ENCODE measurements around the gene C1orf21.

The C1orf21 gene

GRCh38 chr1:184507165-184507564 lies 120.3 kb downstream of the C1orf21 start:
- H3K4me3 ChIP-seq (ENCODE audit: low read depth, low read length), result no peak overlapping the region
- no peak for TF ChIP-seq CTCF (IDR thresholded peaks at IDR 0.05; ENCODE audit: low read depth, low read length)
- DNase-seq (ENCODE audit: low read depth, low spot score), result no peak
- in situ Hi-C loops (cut with HindIII; ENCODE audit: low sequenced_read_pairs), result no loop called here

GRCh38 chr1:184507604-184508280 lies 120.9 kb downstream of the C1orf21 start:
- no peak for DNase-seq (ENCODE audit: low read depth, low spot score)
- no peak for TF ChIP-seq CTCF (IDR thresholded peaks at IDR 0.05; ENCODE audit: low read depth, low read length)

GRCh38 chr1:184509105-184509504 lies 122.3 kb downstream of the C1orf21 start:
- in situ Hi-C loops (cut with HindIII; ENCODE audit: low sequenced_read_pairs), result no loop called here
- H3K4me3 ChIP-seq (ENCODE audit: low read depth, low read length), result no peak overlapping the region
- no peak for TF ChIP-seq CTCF (IDR thresholded peaks at IDR 0.05; ENCODE audit: low read depth, low read length)
- DNase-seq (ENCODE audit: low read depth, low spot score), result no peak

More at GRCh38 chr1:184507604-184508280, 120.9 kb downstream of the C1orf21 start:
- no peak overlapping the region for H3K4me3 ChIP-seq (ENCODE audit: low read depth, low read length)
- in situ Hi-C loops (cut with HindIII; ENCODE audit: low sequenced_read_pairs), result no loop called here

- TF ChIP-seq CTCF (IDR thresholded peaks at IDR 0.05; ENCODE audit: low read depth, low read length), result no peak
- no peak for DNase-seq (ENCODE audit: low read depth, low spot score)
- H3K4me3 ChIP-seq (ENCODE audit: low read depth, low read length), result no peak overlapping the region
- in situ Hi-C loops (cut with HindIII; ENCODE audit: low sequenced_read_pairs), result no loop called here
These were observed 123.3 kb downstream of the C1orf21 start for GRCh38 chr1:184510110-184510509.

DNA sequence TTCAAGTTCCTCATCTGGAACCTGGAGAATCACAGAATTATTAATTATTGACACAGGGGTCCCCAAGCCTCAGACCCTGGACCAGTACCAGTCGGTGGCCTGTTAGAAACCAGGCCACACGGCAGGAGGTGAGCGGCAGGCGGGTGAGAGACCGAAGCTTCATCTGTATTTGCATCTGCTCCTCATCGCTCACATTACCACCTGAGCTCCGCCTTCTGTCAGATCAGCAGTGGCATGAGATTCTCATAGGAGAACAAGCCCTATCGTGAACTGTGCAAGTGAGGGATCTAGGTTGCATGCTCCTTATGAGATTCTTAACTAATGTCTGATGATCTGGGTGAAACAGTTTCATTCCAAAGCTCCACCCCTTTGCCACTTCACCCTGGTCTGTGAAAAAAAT lies 125.9 kb downstream of the C1orf21 start:
- DNase-seq (ENCODE audit: low read depth, low spot score), result no peak
- no peak overlapping the region for H3K4me3 ChIP-seq (ENCODE audit: low read depth, low read length)
- TF ChIP-seq CTCF (IDR thresholded peaks at IDR 0.05; ENCODE audit: low read depth, low read length), result no peak
- in situ Hi-C loops (cut with HindIII; ENCODE audit: low sequenced_read_pairs), result no loop called here

GRCh38 chr1:184513421-184513820 lies 126.6 kb downstream of the C1orf21 start:
- DNase-seq (ENCODE audit: low read depth, low spot score), result no peak
- no peak overlapping the region for H3K4me3 ChIP-seq (ENCODE audit: low read depth, low read length)
- in situ Hi-C loops (cut with HindIII; ENCODE audit: low sequenced_read_pairs), result no loop called here
- TF ChIP-seq CTCF (IDR thresholded peaks at IDR 0.05; ENCODE audit: low read depth, low read length), result no peak

Data from astrocyte of the spinal cord (primary cell).